Measurements from ENCODE around the gene KRT76.

KRT76 gene

GRCh38 chr12:52726451-52726850, 50.7 kb downstream of the KRT76 start:
- DNase-seq = no peak

GRCh38 chr12:52724384-52724783, 52.8 kb downstream of the KRT76 start:
- DNase-seq = no peak

GRCh38 chr12:52722680-52723079, 54.5 kb downstream of the KRT76 start:
- no peak for DNase-seq

DNA sequence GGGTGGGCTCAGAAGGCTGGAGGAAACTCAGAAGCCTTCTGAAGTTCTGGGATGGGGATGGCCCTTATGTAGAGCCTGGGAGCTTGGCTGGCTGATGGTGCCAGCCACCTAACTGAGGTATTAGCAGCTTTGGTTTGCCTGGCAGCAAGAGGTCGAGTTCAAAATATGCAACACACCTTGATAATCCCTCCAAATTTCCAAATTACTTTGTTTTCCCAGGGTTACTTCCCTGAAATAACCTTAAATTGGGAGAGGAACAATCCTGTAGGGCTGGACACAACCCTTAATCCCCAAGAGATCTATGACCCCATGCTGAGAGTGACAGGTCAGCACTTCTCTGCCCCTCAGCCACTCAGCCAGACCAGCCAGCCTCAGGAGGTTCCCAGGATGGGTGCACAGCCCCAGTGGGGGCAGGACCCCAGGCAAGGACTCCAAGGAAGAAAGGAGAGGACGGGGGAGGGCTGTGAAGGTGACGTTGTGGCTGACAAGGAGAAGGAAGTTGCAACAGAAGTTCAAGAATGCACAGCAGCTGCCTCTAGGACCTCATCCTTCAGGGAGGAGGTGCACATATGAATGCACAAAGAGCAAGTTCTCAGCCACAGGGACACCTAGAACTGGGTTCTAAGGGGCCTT, 55.2 kb downstream of the KRT76 start:
- no peak for DNase-seq

DNA sequence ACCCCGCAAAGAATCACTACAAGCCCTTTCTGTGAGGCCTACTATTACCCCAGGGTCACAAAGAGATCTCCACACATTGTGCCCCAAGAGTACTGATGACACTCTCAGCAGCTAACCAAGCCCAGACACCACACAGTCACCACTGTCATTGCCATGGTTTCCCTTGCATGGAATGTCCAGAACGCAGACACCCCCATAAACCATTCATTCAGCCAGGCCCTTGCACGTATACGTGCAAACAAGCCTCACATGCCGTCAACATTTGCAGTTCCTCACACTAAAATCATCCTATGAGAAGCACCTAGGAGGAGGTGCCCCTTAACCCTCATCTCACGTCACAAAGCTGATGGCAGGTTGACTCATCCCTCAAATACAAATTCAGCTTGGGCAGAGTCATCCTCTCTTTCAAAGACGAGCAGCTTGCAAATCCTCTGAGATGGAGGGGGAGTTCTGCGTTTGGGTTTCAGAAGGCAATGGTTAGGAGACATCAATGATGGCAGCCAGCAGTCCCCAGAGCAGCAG, 56.7 kb downstream of the KRT76 start:
- no peak for DNase-seq
